Esophagus mucosa (tissue), 1 donor: ENCODE data around the gene RAB11FIP4. TPM values are rescaled to one million over a fixed set of nuclear protein-coding genes. Genes with fewer than 3 reads are reported as not detected.

Source experiments
- ATAC-seq: fragments of 200-7000 bp; cut with Tn5 transposase; one replicate; pipeline ENCODE4 v1.9.1; 2020
- total RNA-seq: library from RNA; stranded (reverse); gene quantifications from one replicate; pipeline ENCODE4 v1.2.4, GENCODE V29; 2023
- donor health status: DM: yes; HTN: yes; CAD: no.

The RAB11FIP4 gene
- total RNA-seq, 1 donor from 2014 or later, result 10.3 TPM

GRCh38 chr17:31527606-31528005, 136.1 kb downstream of the RAB11FIP4 start:
- no peak for ATAC-seq

- ATAC-seq, result no peak
Measured at GRCh38 chr17:31528291-31528874, 136.9 kb downstream of the RAB11FIP4 start.

GRCh38 chr17:31529841-31530251, 138.4 kb downstream of the RAB11FIP4 start:
- ATAC-seq, result no peak

- no peak for ATAC-seq
Measured at GRCh38 chr17:31530391-31530985, 139.0 kb downstream of the RAB11FIP4 start.

- ATAC-seq, result no peak
Measured at GRCh38 chr17:31531336-31531980, 140.0 kb downstream of the RAB11FIP4 start.

- ATAC-seq, result no peak
Measured at GRCh38 chr17:31532081-31532480, 140.6 kb downstream of the RAB11FIP4 start.

- ATAC-seq, result no peak
Measured at GRCh38 chr17:31532526-31532925, 141.1 kb downstream of the RAB11FIP4 start.

- ATAC-seq, result peak; percentile 33
Measured at GRCh38 chr17:31533546-31534155, 142.2 kb downstream of the RAB11FIP4 start.

- no peak for ATAC-seq
Measured at GRCh38 chr17:31534223-31534888, 142.9 kb downstream of the RAB11FIP4 start.

- ATAC-seq, result no peak
Measured at GRCh38 chr17:31535581-31535981, 144.1 kb downstream of the RAB11FIP4 start.

GRCh38 chr17:31536451-31536850, 145.0 kb downstream of the RAB11FIP4 start:
- no peak for ATAC-seq

GRCh38 chr17:31537565-31538011, 146.1 kb downstream of the RAB11FIP4 start:
- ATAC-seq, result peak; percentile 31

- peak; percentile 46 for ATAC-seq
Measured at GRCh38 chr17:31538080-31538762, 146.7 kb downstream of the RAB11FIP4 start.

GRCh38 chr17:31540602-31541307, 149.3 kb downstream of the RAB11FIP4 start:
- ATAC-seq, result no peak

- ATAC-seq, result peak; percentile 41
Measured at GRCh38 chr17:31541559-31541958, 150.1 kb downstream of the RAB11FIP4 start.

- ATAC-seq, result no peak
Measured at GRCh38 chr17:31544186-31544585, 152.7 kb downstream of the RAB11FIP4 start.

- ATAC-seq, result no peak
Measured at GRCh38 chr17:31546650-31547049, 155.2 kb downstream of the RAB11FIP4 start.

- no peak for ATAC-seq
Measured at GRCh38 chr17:31548709-31549108, 157.2 kb downstream of the RAB11FIP4 start.

- ATAC-seq, result no peak
Measured at GRCh38 chr17:31549121-31549524, 157.6 kb downstream of the RAB11FIP4 start.

- ATAC-seq, result peak; percentile 96
Measured at GRCh38 chr17:31549525-31550388, 158.3 kb downstream of the RAB11FIP4 start.
